Caco-2 (cell line): ENCODE results near the gene RGS7. TPM values are rescaled to one million over a fixed set of nuclear protein-coding genes. Genes with fewer than 3 reads are reported as not detected.
"Not testable (repeated sequence)": the region's sequence is repeated elsewhere in the genome, so short reads cannot be mapped to it uniquely, and the experiment has no call there.

ENCODE experiments used
- BruUV-seq: library from RNA; stranded (reverse); fragments of 400-500 nt; replicated peaks from 2 replicates; lab custom pipeline; 2021; lab: Mats Ljungman, UMichigan
- CTCF ChIA-PET: fragments of 300-600 bp; sonication (Branson Sonifier 250); formaldehyde crosslinking; loops from one replicate; lab custom pipeline; 2022; ENCODE audit warnings: antibody characterized with exemption; lab: Charles Lee
- POLR2A ChIA-PET: fragments of 300-600 bp; sonication (Branson Sonifier 250); formaldehyde crosslinking; loops from one replicate; lab custom pipeline; 2022; ENCODE audit warnings: antibody characterized with exemption; lab: Charles Lee
- DNase-seq, 2 experiments: peaks; one replicate each; pipeline versions ENCODE4 v3.0.0 to v3.0.0-alpha.2; 2020 to 2022
- H3K27me3 ChIP-seq: replicated peaks from 2 replicates; pipeline ENCODE4 v1.6.0; 2011; ENCODE audit warnings: low read length; ENCODE audit not compliant: control insufficient read depth, insufficient read depth
- H3K36me3 ChIP-seq: 2 replicates; pipeline ENCODE4 v1.5.1; 2011; ENCODE audit warnings: low read length; ENCODE audit not compliant: control insufficient read depth, insufficient read depth
- H3K4me1 ChIP-seq: fragments of 250-450 bp; sonication (Bioruptor Pico); 2 replicates; pipeline ENCODE4 v1.5.1; 2020; ENCODE audit warnings: mild to moderate bottlenecking
- H3K4me3 ChIP-seq: 2 replicates; pipeline ENCODE4 v1.5.1; 2011; ENCODE audit warnings: low read depth, mild to moderate bottlenecking, control low read depth, low read length
- H3K9me3 ChIP-seq: fragments of 250-450 bp; sonication (Bioruptor Pico); 2 replicates; pipeline ENCODE4 v1.5.1; 2020; ENCODE audit warnings: mild to moderate bottlenecking, moderate library complexity
- H3K27ac Mint-ChIP-seq: one replicate; pipeline ENCODE4 v1.8.0; 2022; ENCODE audit warnings: mixed read lengths; ENCODE audit not compliant: unreplicated experiment
- H3K27me3 Mint-ChIP-seq: one replicate; pipeline ENCODE4 v1.8.0; 2022; ENCODE audit warnings: mixed read lengths; ENCODE audit not compliant: insufficient read depth, unreplicated experiment
- H3K36me3 Mint-ChIP-seq: one replicate; pipeline ENCODE4 v1.8.0; 2022; ENCODE audit warnings: mild to moderate bottlenecking, mixed read lengths; ENCODE audit not compliant: insufficient read depth, unreplicated experiment
- H3K4me1 Mint-ChIP-seq: one replicate; pipeline ENCODE4 v1.8.0; 2022; ENCODE audit warnings: low read depth, mixed read lengths; ENCODE audit not compliant: unreplicated experiment
- H3K4me3 Mint-ChIP-seq: one replicate; pipeline ENCODE4 v1.8.0; 2022; ENCODE audit warnings: mild to moderate bottlenecking, moderate library complexity, mixed read lengths; ENCODE audit not compliant: unreplicated experiment
- H3K9me3 Mint-ChIP-seq: one replicate; pipeline ENCODE4 v1.8.0; 2022; ENCODE audit warnings: mixed read lengths; ENCODE audit not compliant: unreplicated experiment
- CTCF ChIP-seq, 2 experiments: fragments of 200-600 bp in 1 of 2; IDR thresholded peaks; 1 replicate in 1 of 2; 2 replicates in 1 of 2; pipeline versions ENCODE4 v1.5.1 to v1.8.0; 2011 to 2022; ENCODE audit warnings: antibody characterized with exemption in 1 of 2, control low read depth in 1 of 2, inconsistent platforms in 1 of 2, low read depth in 1 of 2, low read length in 1 of 2, mild to moderate bottlenecking in 1 of 2, moderate library complexity in 1 of 2; ENCODE audit not compliant: insufficient read depth in 1 of 2, severe bottlenecking in 1 of 2, unreplicated experiment in 1 of 2
- intact Hi-C: fragments of 100-400 bp; cut with micrococcal nuclease; formaldehyde crosslinking; loops from one replicate; pipeline ENCODE4 v1.10.0; 2022; ENCODE audit not compliant: unreplicated experiment
- total RNA-seq: library from RNA; stranded (reverse); gene quantifications from 2 replicates; pipeline ENCODE4 v1.2.3, GENCODE V29; 2022

The RGS7 gene
- total RNA-seq, 1 experiment from 2014 or later, result not detected

GRCh38 chr1:240973875-240974274 lies 383.1 kb downstream of the RGS7 start:
- POLR2A ChIA-PET, result no interaction called here
- H3K27me3 ChIP-seq, result no peaks in the 10 kb centered on the region

GRCh38 chr1:240972059-240972458 lies 384.9 kb downstream of the RGS7 start:
- H3K36me3 ChIP-seq, BruUV-seq, DNase-seq, H3K27me3 Mint-ChIP-seq, H3K4me1 Mint-ChIP-seq, H3K4me1 ChIP-seq, intact Hi-C loops, H3K27me3 ChIP-seq, CTCF ChIA-PET, H3K4me3 Mint-ChIP-seq, H3K36me3 Mint-ChIP-seq, H3K4me3 ChIP-seq, H3K9me3 ChIP-seq, H3K27ac Mint-ChIP-seq, POLR2A ChIA-PET, H3K9me3 Mint-ChIP-seq: not testable (repeated sequence)

More at GRCh38 chr1:240973875-240974274, 383.1 kb downstream of the RGS7 start:
- H3K4me1 Mint-ChIP-seq, result no peaks in the 10 kb centered on the region
- H3K36me3 Mint-ChIP-seq, result no peaks in the 10 kb centered on the region
- no peaks in the 10 kb centered on the region for H3K9me3 ChIP-seq
- H3K9me3 Mint-ChIP-seq, result no peaks in the 10 kb centered on the region
- peaks cover 2% of the 10 kb centered on the region for H3K27me3 Mint-ChIP-seq
- CTCF ChIA-PET, result interaction anchor here (0.6 kb wide), 1 partner anchor 518 kb away, joined by 3 read pairs; no protein-coding TSS in a partner anchor
- H3K4me1 ChIP-seq, result no peaks in the 10 kb centered on the region
- intact Hi-C loops, result no loop called here
- H3K4me3 ChIP-seq, result no peak overlapping the region
- no peaks in the 10 kb centered on the region for H3K36me3 ChIP-seq
- H3K4me3 Mint-ChIP-seq, result no peak overlapping the region
- no peak overlapping the region for H3K27ac Mint-ChIP-seq
- no TSS peak for BruUV-seq
- no peak for TF ChIP-seq CTCF (IDR thresholded peaks at IDR 0.05; ENCODE audit: insufficient read depth in 1 of 2, low read depth in 1 of 2, low read length in 1 of 2, severe bottlenecking in 1 of 2, unreplicated experiment in 1 of 2)
- DNase-seq, result no peak

GRCh38 chr1:240970253-240970652 lies 386.8 kb downstream of the RGS7 start:
- H3K9me3 Mint-ChIP-seq, result no peaks in the 10 kb centered on the region
- CTCF ChIA-PET, result no interaction called here

More at GRCh38 chr1:240970253-240970652, 386.8 kb downstream of the RGS7 start:
- Mint-ChIP-seq H3K4me3 (no peak overlapping the region), H3K4me1 (no peaks in the 10 kb centered on the region), H3K36me3 (no peaks in the 10 kb centered on the region), H3K27ac (no peak overlapping the region), H3K27me3 (no peaks in the 10 kb centered on the region)
- no peak for TF ChIP-seq CTCF (IDR thresholded peaks at IDR 0.05; ENCODE audit: insufficient read depth in 1 of 2, low read depth in 1 of 2, low read length in 1 of 2, severe bottlenecking in 1 of 2, unreplicated experiment in 1 of 2)
- POLR2A ChIA-PET, result no interaction called here
- intact Hi-C loops, result no loop called here
- no TSS peak for BruUV-seq
- no peaks in the 10 kb centered on the region for H3K27me3 ChIP-seq
- H3K4me1 ChIP-seq, result no peaks in the 10 kb centered on the region
- no peak for DNase-seq
- H3K9me3 ChIP-seq, result no peaks in the 10 kb centered on the region
- H3K4me3 ChIP-seq, result no peak overlapping the region
- H3K36me3 ChIP-seq, result no peaks in the 10 kb centered on the region
